ENCODE results near the gene SEC14L3. TPM values are rescaled to one million over a fixed set of nuclear protein-coding genes. Genes with fewer than 3 reads are reported as not detected.

SEC14L3 gene
- total and polyA plus RNA-seq, 2 of the 13 experiments (the other 11 are each of a cell fraction or from before 2014, with no cell fraction given), result not detected

GRCh38 chr22:30421695-30422480, 49.9 kb downstream of the SEC14L3 start (continued):
- TF ChIP-seq ZNF235 (CRISPR knock-in tag; IDR thresholded peaks at IDR 0.05; ENCODE audit: borderline replicate concordance), result no peak
- TF ChIP-seq ZNF225 (CRISPR knock-in tag; IDR thresholded peaks at IDR 0.05), result no peak
- peak; percentile 82 for TF ChIP-seq POLR2G (IDR thresholded peaks at IDR 0.05; ENCODE audit: low read depth, low read length)
- TF ChIP-seq CCDC6 (CRISPR knock-in tag; IDR thresholded peaks at IDR 0.05), result no peak
- TF ChIP-seq ZNF597 (CRISPR knock-in tag; IDR thresholded peaks at IDR 0.05), result no peak
- no peak for TF ChIP-seq ZNF619 (CRISPR knock-in tag; IDR thresholded peaks at IDR 0.05)
- TF ChIP-seq ZNF432 (CRISPR knock-in tag; IDR thresholded peaks at IDR 0.05; ENCODE audit: borderline replicate concordance), result no peak
- 0 out of 2 replicates have a peak, but pooled peaks have one; percentile 20 for TF ChIP-seq FOXC1 (CRISPR knock-in tag; IDR thresholded peaks at IDR 0.05; ENCODE audit: borderline replicate concordance)
- TF ChIP-seq MED13 (CRISPR knock-in tag; IDR thresholded peaks at IDR 0.05), result no peak; the same call in 1 of the 2 replicates
- peak; percentile 45; the same call in 1 of the 2 replicates for TF ChIP-seq ZNF230 (CRISPR knock-in tag; IDR thresholded peaks at IDR 0.05)
- TF ChIP-seq ZFP36 (IDR thresholded peaks at IDR 0.05; ENCODE audit: borderline replicate concordance, low read depth, low read length, partially characterized antibody), result no peak
- TF ChIP-seq NCOR1 (IDR thresholded peaks at IDR 0.05; ENCODE audit: borderline replicate concordance, low read length), result peak; percentile 70; the same call in 1 of the 2 replicates
- TF ChIP-seq FIP1L1 (IDR thresholded peaks at IDR 0.05; ENCODE audit: borderline replicate concordance, insufficient read depth, low read depth, low read length), result no peak
- peak; percentile 63; the same call in 1 of the 2 replicates for TF ChIP-seq FOXP4 (CRISPR knock-in tag; IDR thresholded peaks at IDR 0.05)
- no peak for TF ChIP-seq NFYB (CRISPR knock-in tag; IDR thresholded peaks at IDR 0.05)
- no peak for TF ChIP-seq ZFAT (CRISPR knock-in tag; conservative IDR thresholded peaks at IDR 0.05)
- no peak for TF ChIP-seq ARID4A (CRISPR knock-in tag; IDR thresholded peaks at IDR 0.05; ENCODE audit: borderline replicate concordance)
- no peak for TF ChIP-seq ZKSCAN5 (CRISPR knock-in tag; IDR thresholded peaks at IDR 0.05)
- no peak for TF ChIP-seq ZSCAN31 (CRISPR knock-in tag; IDR thresholded peaks at IDR 0.05; ENCODE audit: low read depth)
- TF ChIP-seq TSC22D2 (CRISPR knock-in tag; IDR thresholded peaks at IDR 0.05; ENCODE audit: borderline replicate concordance), result no peak
- TF ChIP-seq ZNF274 (CRISPR knock-in tag; IDR thresholded peaks at IDR 0.05), result no peak
- no peak for TF ChIP-seq ARID2 (CRISPR knock-in tag; IDR thresholded peaks at IDR 0.05; ENCODE audit: borderline replicate concordance)

Measured in HepG2 (cell line).